ENCODE results near the gene CAPN3.
A peak's percentile ranks its signal among the peaks of the same experiment; 100 is the strongest.
"Not testable (repeated sequence)": the region's sequence is repeated elsewhere in the genome, so short reads cannot be mapped to it uniquely, and the experiment has no call there.

CAPN3 gene

DNA sequence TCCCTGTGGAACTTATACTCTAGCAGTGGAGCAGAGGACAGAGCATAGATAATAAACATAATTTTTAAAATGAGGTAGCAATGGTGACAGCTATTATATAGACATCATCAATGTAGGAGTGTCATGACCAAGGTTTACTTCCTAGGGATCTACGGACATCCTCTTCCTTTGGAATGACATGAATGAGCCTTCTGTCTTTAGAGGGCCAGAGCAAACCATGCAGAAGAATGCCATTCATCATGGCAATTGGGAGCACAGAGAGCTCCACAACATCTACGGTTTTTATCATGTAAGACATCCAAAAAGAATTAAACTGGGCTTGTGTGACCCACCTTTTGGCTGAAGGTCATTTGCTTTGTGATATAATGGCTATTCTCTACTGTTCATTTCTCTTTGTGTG lies 30.1 kb upstream of the CAPN3 start:
- Histone ChIP-seq H3K4me3 (ENCODE audit: control insufficient read depth in 1 of 7, extremely low read depth in 1 of 7, insufficient read depth in 4 of 7, low read depth in 2 of 7, low read length in 6 of 7) (no peak overlapping the region), H3K27me3 (replicated peaks in 2 of 5; ENCODE audit: control insufficient read depth in 4 of 5, insufficient read depth in 5 of 5, low read length in 4 of 5) (no peaks in the 10 kb centered on the region), H3K9me3 (ENCODE audit: control extremely low read depth in 1 of 5, control insufficient read depth in 4 of 5, insufficient read depth in 2 of 5, low read depth in 1 of 5, low read length in 4 of 5) (peaks cover 0 to under 1% (median 0%) of the 10 kb centered on the region in 5 experiments), H3K27ac (ENCODE audit: insufficient read depth in 1 of 2, low read depth in 1 of 2, low read length in 2 of 2, poor library complexity in 1 of 2, severe bottlenecking in 2 of 2) (no peak overlapping the region), H3K4me1 (ENCODE audit: control extremely low read depth in 1 of 4, control insufficient read depth in 4 of 4, insufficient read depth in 4 of 4, low read length in 3 of 4) (no peaks in the 10 kb centered on the region), H3K36me3 (ENCODE audit: control insufficient read depth in 4 of 4, insufficient read depth in 4 of 4, low read length in 3 of 4) (peaks cover 0 to 20% (median 4%) of the 10 kb centered on the region in 4 experiments)
- ChIA-PET CTCF (interaction anchor here (0.6 to 1.1 kb wide), 2 partner anchors 11 to 19 kb away, joined by 3 read pairs; no protein-coding TSS in a partner anchor), POLR2A (no interaction called here)
- no peak for DNase-seq
- WGBS (ENCODE audit: insufficient coverage), result 100% methylated on average over 2 of the region's 2 CpGs

DNA sequence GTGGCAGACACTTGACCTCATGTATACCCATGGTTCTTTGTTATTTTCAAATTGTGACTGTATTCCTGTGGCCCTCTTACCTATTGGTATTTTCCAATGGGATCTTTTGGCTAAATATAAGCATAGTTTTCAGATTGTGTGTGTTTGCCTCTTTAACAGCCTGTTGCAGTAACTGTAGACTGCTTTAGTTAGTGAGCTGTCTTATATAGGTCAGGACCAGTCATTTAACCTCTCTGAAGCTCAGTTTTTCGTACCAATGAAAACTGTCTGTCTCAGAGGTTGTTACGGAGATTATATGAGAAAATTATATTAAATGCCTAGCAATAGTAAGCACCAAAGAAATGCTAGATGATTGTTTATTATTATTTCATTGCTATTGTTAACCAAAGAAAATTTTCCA lies 29.3 kb upstream of the CAPN3 start:
- no CpG with 5 or more reads among the region's 2 CpGs for WGBS (ENCODE audit: insufficient coverage)
- Histone ChIP-seq H3K27ac (ENCODE audit: insufficient read depth in 1 of 2, low read depth in 1 of 2, low read length in 2 of 2, poor library complexity in 1 of 2, severe bottlenecking in 2 of 2) (no peak overlapping the region), H3K27me3 (replicated peaks in 2 of 5; ENCODE audit: control insufficient read depth in 4 of 5, insufficient read depth in 5 of 5, low read length in 4 of 5) (no peaks in the 10 kb centered on the region), H3K36me3 (ENCODE audit: control insufficient read depth in 4 of 4, insufficient read depth in 4 of 4, low read length in 3 of 4) (peaks cover 0 to 25% (median 4%) of the 10 kb centered on the region in 4 experiments), H3K4me3 (ENCODE audit: control insufficient read depth in 1 of 7, extremely low read depth in 1 of 7, insufficient read depth in 4 of 7, low read depth in 2 of 7, low read length in 6 of 7) (no peak overlapping the region), H3K9me3 (ENCODE audit: control extremely low read depth in 1 of 5, control insufficient read depth in 4 of 5, insufficient read depth in 2 of 5, low read depth in 1 of 5, low read length in 4 of 5) (peaks cover 0 to 4% (median 0%) of the 10 kb centered on the region in 5 experiments), H3K4me1 (ENCODE audit: control extremely low read depth in 1 of 4, control insufficient read depth in 4 of 4, insufficient read depth in 4 of 4, low read length in 3 of 4) (no peaks in the 10 kb centered on the region)
- POLR2A ChIA-PET, result no interaction called here
- CTCF ChIA-PET, result interaction anchor here (0.6 to 1.1 kb wide), 2 partner anchors 12 to 20 kb away, joined by 3 read pairs; no protein-coding TSS in a partner anchor
- DNase-seq, result no peak

DNA sequence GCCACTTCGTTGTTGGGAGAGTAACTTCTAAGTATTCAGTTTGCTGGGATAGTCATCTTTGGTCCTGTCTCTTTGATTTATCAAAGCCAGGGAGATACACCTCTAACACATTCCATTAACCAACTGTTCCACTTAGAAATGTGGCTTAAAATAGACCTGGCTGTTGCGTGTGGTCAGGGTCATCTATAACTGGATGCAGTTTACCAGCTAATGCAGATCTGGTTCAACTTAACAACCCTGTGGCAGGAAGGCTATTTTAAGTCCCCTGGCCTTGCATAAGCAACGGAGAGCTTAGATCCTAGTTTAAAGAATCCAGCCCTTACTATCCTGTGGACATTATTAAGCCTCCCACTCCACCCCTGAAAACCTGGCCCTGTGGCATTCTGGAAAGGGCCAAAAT lies 28.1 kb upstream of the CAPN3 start:
- ChIA-PET POLR2A (no interaction called here), CTCF (no interaction called here)
- WGBS (ENCODE audit: insufficient coverage), result 100% methylated on average over 2 of the region's 3 CpGs

DNA sequence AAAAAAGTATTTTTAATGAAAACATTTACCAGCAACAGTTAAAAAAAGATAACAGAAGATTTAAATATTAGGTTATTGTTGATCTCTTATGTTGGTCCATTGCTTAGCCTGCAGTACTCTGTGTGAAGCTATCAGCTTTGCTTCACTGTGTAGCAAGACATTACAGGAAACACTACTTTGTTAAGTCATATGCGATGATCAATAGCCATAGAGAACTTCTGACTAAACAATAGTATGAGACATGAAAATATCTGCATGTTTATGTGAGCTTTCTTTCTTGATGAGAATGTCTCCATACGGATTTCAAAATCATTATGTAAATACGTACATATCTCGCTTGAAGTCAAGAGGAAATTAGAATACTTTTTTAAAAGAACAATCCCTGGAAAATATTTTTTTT lies 27.0 kb upstream of the CAPN3 start:
- POLR2A ChIA-PET, result no interaction called here
- H3K4me1 ChIP-seq (ENCODE audit: control extremely low read depth in 1 of 4, control insufficient read depth in 4 of 4, insufficient read depth in 4 of 4, low read length in 3 of 4), result no peaks in the 10 kb centered on the region
- CTCF ChIA-PET, result interaction anchor here (1.2 kb wide), 1 partner anchor 13 kb away, joined by 3 read pairs; no protein-coding TSS in a partner anchor
- no peak overlapping the region for H3K4me3 ChIP-seq (ENCODE audit: control insufficient read depth in 1 of 7, extremely low read depth in 1 of 7, insufficient read depth in 4 of 7, low read depth in 2 of 7, low read length in 6 of 7)
- H3K27ac ChIP-seq (ENCODE audit: insufficient read depth in 1 of 2, low read depth in 1 of 2, low read length in 2 of 2, poor library complexity in 1 of 2, severe bottlenecking in 2 of 2), result no peak overlapping the region
- DNase-seq, result no peak
- no peaks in the 10 kb centered on the region for H3K27me3 ChIP-seq (replicated peaks in 2 of 5; ENCODE audit: control insufficient read depth in 4 of 5, insufficient read depth in 5 of 5, low read length in 4 of 5)
- peaks cover 2 to 14% (median 3%) of the 10 kb centered on the region in 5 experiments for H3K9me3 ChIP-seq (ENCODE audit: control extremely low read depth in 1 of 5, control insufficient read depth in 4 of 5, insufficient read depth in 2 of 5, low read depth in 1 of 5, low read length in 4 of 5)
- peaks cover 0 to 22% (median 3%) of the 10 kb centered on the region in 4 experiments for H3K36me3 ChIP-seq (ENCODE audit: control insufficient read depth in 4 of 4, insufficient read depth in 4 of 4, low read length in 3 of 4)
- 100% methylated on average over 2 of the region's 4 CpGs for WGBS (ENCODE audit: insufficient coverage)

More for the DNA sequence above, 28.1 kb upstream of the CAPN3 start:
- H3K27ac ChIP-seq (ENCODE audit: insufficient read depth in 1 of 2, low read depth in 1 of 2, low read length in 2 of 2, poor library complexity in 1 of 2, severe bottlenecking in 2 of 2), result no peak overlapping the region
- H3K9me3 ChIP-seq (ENCODE audit: control extremely low read depth in 1 of 5, control insufficient read depth in 4 of 5, insufficient read depth in 2 of 5, low read depth in 1 of 5, low read length in 4 of 5), result peaks cover 2 to 11% (median 3%) of the 10 kb centered on the region in 5 experiments
- no peaks in the 10 kb centered on the region for H3K4me1 ChIP-seq (ENCODE audit: control extremely low read depth in 1 of 4, control insufficient read depth in 4 of 4, insufficient read depth in 4 of 4, low read length in 3 of 4)
- DNase-seq, result no peak
- peaks cover 0 to 29% (median 4%) of the 10 kb centered on the region in 4 experiments for H3K36me3 ChIP-seq (ENCODE audit: control insufficient read depth in 4 of 4, insufficient read depth in 4 of 4, low read length in 3 of 4)
- H3K4me3 ChIP-seq (ENCODE audit: control insufficient read depth in 1 of 7, extremely low read depth in 1 of 7, insufficient read depth in 4 of 7, low read depth in 2 of 7, low read length in 6 of 7), result no peak overlapping the region
- no peaks in the 10 kb centered on the region for H3K27me3 ChIP-seq (replicated peaks in 2 of 5; ENCODE audit: control insufficient read depth in 4 of 5, insufficient read depth in 5 of 5, low read length in 4 of 5)

DNA sequence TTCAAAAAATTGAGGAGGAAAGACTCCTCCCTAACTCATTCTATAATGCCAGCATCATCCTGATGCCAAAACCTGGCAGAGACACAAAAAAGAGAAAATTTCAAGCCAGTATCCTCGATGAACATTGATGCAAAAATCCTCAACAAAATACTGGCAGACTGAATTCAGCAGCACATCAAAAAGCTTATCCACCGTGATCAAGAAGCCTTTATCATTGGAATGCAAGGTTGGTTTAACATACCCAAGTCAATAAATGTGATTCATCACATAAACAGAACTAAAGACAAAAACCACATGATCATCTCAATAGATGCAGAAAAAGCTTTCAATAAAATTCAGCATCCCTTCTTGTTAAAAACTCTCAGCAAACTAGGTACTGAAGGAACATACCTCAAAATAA lies 24.2 kb upstream of the CAPN3 start:
- H3K36me3 ChIP-seq (ENCODE audit: control insufficient read depth in 4 of 4, insufficient read depth in 4 of 4, low read length in 3 of 4), result peaks cover 0 to 14% (median 0%) of the 10 kb centered on the region in 4 experiments

DNA sequence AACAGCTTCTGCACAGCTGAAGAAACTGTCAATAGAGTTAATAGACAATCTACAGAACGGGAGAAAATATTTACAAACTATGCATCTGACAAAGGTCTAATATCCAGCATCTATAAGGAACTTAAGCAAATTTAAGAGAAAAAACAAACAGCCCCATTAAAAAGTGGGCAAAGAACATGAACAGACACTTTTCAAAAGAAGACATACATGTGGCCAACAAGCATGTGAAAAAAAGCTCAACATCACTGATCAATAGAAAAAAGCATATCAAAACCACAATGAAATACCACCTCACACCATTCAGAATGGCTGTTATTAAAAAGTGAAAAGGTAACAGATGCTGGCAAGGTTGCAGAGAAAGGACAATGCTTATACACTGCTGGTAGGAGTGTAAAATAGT lies 22.7 kb upstream of the CAPN3 start:
- H3K27ac ChIP-seq (ENCODE audit: insufficient read depth in 1 of 2, low read depth in 1 of 2, low read length in 2 of 2, poor library complexity in 1 of 2, severe bottlenecking in 2 of 2); DNase-seq; CTCF ChIA-PET; POLR2A ChIA-PET; H3K4me1 ChIP-seq (ENCODE audit: control extremely low read depth in 1 of 4, control insufficient read depth in 4 of 4, insufficient read depth in 4 of 4, low read length in 3 of 4); H3K4me3 ChIP-seq (ENCODE audit: control insufficient read depth in 1 of 7, extremely low read depth in 1 of 7, insufficient read depth in 4 of 7, low read depth in 2 of 7, low read length in 6 of 7); H3K27me3 ChIP-seq (replicated peaks in 2 of 5; ENCODE audit: control insufficient read depth in 4 of 5, insufficient read depth in 5 of 5, low read length in 4 of 5): not testable (repeated sequence)
- peaks cover 2 to 14% (median 3%) of the 10 kb centered on the region in 5 experiments for H3K9me3 ChIP-seq (ENCODE audit: control extremely low read depth in 1 of 5, control insufficient read depth in 4 of 5, insufficient read depth in 2 of 5, low read depth in 1 of 5, low read length in 4 of 5)
- peaks cover 0 to 12% (median 0%) of the 10 kb centered on the region in 4 experiments for H3K36me3 ChIP-seq (ENCODE audit: control insufficient read depth in 4 of 4, insufficient read depth in 4 of 4, low read length in 3 of 4)
- WGBS (ENCODE audit: insufficient coverage), result no CpG with 5 or more reads among the region's 1 CpG

More for the DNA sequence above, 24.2 kb upstream of the CAPN3 start:
- peaks cover 2 to 14% (median 3%) of the 10 kb centered on the region in 5 experiments for H3K9me3 ChIP-seq (ENCODE audit: control extremely low read depth in 1 of 5, control insufficient read depth in 4 of 5, insufficient read depth in 2 of 5, low read depth in 1 of 5, low read length in 4 of 5)
- no peak overlapping the region for H3K4me3 ChIP-seq (ENCODE audit: control insufficient read depth in 1 of 7, extremely low read depth in 1 of 7, insufficient read depth in 4 of 7, low read depth in 2 of 7, low read length in 6 of 7)
- WGBS (ENCODE audit: insufficient coverage), result 92% methylated on average over 2 of the region's 2 CpGs
- CTCF ChIA-PET, result no interaction called here
- no peaks in the 10 kb centered on the region for H3K4me1 ChIP-seq (ENCODE audit: control extremely low read depth in 1 of 4, control insufficient read depth in 4 of 4, insufficient read depth in 4 of 4, low read length in 3 of 4)
- H3K27me3 ChIP-seq (replicated peaks in 2 of 5; ENCODE audit: control insufficient read depth in 4 of 5, insufficient read depth in 5 of 5, low read length in 4 of 5), result no peaks in the 10 kb centered on the region
- no peak overlapping the region for H3K27ac ChIP-seq (ENCODE audit: insufficient read depth in 1 of 2, low read depth in 1 of 2, low read length in 2 of 2, poor library complexity in 1 of 2, severe bottlenecking in 2 of 2)
- POLR2A ChIA-PET, result no interaction called here
- peak in 1 of 3 donors; percentile 10 for DNase-seq

DNA sequence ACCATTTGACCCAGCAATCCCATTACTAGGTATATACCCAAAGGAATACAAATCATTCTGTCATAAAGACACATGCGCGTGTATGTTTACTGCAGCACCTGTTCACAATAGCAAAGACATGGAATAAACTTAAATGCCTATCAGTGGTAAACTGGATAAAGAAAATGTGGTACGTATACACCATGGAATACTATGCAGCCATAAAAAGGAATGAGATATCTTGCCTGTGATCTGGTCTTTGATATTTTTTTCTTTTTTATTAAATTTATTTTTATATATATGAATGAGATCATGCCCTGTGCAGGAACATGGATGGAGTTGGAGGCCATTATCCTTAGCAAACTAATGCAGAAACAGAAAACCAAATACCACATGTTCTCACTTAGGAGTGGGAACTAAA lies 22.2 kb upstream of the CAPN3 start:
- H3K4me3 ChIP-seq (ENCODE audit: control insufficient read depth in 1 of 7, extremely low read depth in 1 of 7, insufficient read depth in 4 of 7, low read depth in 2 of 7, low read length in 6 of 7); DNase-seq; CTCF ChIA-PET; H3K4me1 ChIP-seq (ENCODE audit: control extremely low read depth in 1 of 4, control insufficient read depth in 4 of 4, insufficient read depth in 4 of 4, low read length in 3 of 4); POLR2A ChIA-PET; H3K27me3 ChIP-seq (replicated peaks in 2 of 5; ENCODE audit: control insufficient read depth in 4 of 5, insufficient read depth in 5 of 5, low read length in 4 of 5); H3K27ac ChIP-seq (ENCODE audit: insufficient read depth in 1 of 2, low read depth in 1 of 2, low read length in 2 of 2, poor library complexity in 1 of 2, severe bottlenecking in 2 of 2): not testable (repeated sequence)
- no CpG with 5 or more reads among the region's 3 CpGs for WGBS (ENCODE audit: insufficient coverage)
- peaks cover 2 to 14% (median 3%) of the 10 kb centered on the region in 5 experiments for H3K9me3 ChIP-seq (ENCODE audit: control extremely low read depth in 1 of 5, control insufficient read depth in 4 of 5, insufficient read depth in 2 of 5, low read depth in 1 of 5, low read length in 4 of 5)
- H3K36me3 ChIP-seq (ENCODE audit: control insufficient read depth in 4 of 4, insufficient read depth in 4 of 4, low read length in 3 of 4), result peaks cover 0 to 12% (median 0%) of the 10 kb centered on the region in 4 experiments

Measured in common myeloid progenitor, CD34-positive (primary cell).